ENCODE results near the gene MROH7.

DNA sequence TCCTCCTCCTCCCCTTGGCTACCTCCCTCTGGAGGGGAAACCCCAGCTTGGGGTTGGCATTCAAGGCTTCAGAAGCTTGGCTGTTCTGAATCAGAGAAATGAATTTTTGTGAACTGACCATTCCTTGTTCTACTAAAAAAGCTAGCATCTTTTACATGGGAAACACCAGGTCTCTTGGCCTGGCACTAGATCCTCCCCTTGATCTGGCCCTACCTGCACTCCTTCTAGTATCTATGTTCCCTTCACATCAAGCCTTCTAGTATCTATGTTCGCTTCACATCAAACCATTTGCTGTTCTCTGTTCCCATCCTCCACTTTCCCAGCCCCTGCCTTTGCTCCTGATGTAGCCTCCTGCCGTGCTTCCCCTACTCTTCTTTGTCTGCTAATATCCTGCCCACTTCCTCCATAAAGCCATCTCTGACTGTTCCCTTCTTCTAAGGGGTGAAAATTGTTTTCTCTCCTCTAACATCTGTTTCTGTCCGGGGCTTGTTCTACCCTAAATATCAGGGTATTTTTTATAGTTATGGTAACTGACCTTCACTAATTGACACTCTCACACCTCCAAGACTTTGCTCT lies 44.0 kb upstream of the MROH7 start:
- TF ChIP-seq, protein P1, sequence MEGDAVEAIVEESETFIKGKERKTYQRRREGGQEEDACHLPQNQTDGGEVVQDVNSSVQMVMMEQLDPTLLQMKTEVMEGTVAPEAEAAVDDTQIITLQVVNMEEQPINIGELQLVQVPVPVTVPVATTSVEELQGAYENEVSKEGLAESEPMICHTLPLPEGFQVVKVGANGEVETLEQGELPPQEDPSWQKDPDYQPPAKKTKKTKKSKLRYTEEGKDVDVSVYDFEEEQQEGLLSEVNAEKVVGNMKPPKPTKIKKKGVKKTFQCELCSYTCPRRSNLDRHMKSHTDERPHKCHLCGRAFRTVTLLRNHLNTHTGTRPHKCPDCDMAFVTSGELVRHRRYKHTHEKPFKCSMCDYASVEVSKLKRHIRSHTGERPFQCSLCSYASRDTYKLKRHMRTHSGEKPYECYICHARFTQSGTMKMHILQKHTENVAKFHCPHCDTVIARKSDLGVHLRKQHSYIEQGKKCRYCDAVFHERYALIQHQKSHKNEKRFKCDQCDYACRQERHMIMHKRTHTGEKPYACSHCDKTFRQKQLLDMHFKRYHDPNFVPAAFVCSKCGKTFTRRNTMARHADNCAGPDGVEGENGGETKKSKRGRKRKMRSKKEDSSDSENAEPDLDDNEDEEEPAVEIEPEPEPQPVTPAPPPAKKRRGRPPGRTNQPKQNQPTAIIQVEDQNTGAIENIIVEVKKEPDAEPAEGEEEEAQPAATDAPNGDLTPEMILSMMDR (IDR thresholded peaks at IDR 0.05): no peak
- TF ChIP-seq POLR2A (IDR thresholded peaks at IDR 0.05): no peak
